HepG2 (cell line): ENCODE data around the gene IFIT2. TPM values are rescaled to one million over a fixed set of nuclear protein-coding genes. Genes with fewer than 3 reads are reported as not detected.

Experiments
- ATAC-seq: fragments of 200-7000 bp; cut with Tn5 transposase; 3 replicates; pipeline ENCODE4 v1.9.1; 2020; ENCODE audit warnings: mild to moderate bottlenecking, moderate library complexity
- BruUV-seq: library from RNA; stranded (reverse); fragments of 400-500 nt; replicated peaks from 2 replicates; lab custom pipeline; 2021; lab: Mats Ljungman, UMichigan
- CTCF ChIA-PET: fragments of 300-600 bp; formaldehyde crosslinking; extraction: SDS; loops from one replicate; lab custom pipeline; 2021; ENCODE audit warnings: low total read pairs, inconsistent platforms, low intra/inter-chr PET ratio; lab: Yijun Ruan, JAX
- POLR2A ChIA-PET: fragments of 350-600 bp; sonication (Branson Sonifier 250); formaldehyde crosslinking; loops from one replicate; lab custom pipeline; 2020; ENCODE audit warnings: antibody characterized with exemption, inconsistent platforms; lab: Yijun Ruan, JAX
- DNase-seq: peaks from one replicate; pipeline ENCODE4 v3.0.0-alpha.2; 2015; ENCODE audit warnings: low spot score
- FAIRE-seq: peaks from 3 replicates; lab custom pipeline; 2011; peaks lifted over from hg19 to GRCh38; lab: Jason Lieb, UNC
- H2AFZ ChIP-seq: one replicate; pipeline ENCODE4 v1.6.1; 2011; ENCODE audit warnings: low read length, inconsistent platforms
- H3K27ac ChIP-seq: fragments of 300-600 bp; 3 replicates; pipeline ENCODE4 v1.8.0; 2011; ENCODE audit warnings: mixed run types, mild to moderate bottlenecking, mixed read lengths, low read length, inconsistent platforms; ENCODE audit not compliant: insufficient read depth; ENCODE audit errors: extremely low read length
- H3K27me3 ChIP-seq, 2 experiments: fragments of 200-600 bp in 1 of 2; 2 replicates in 1 of 2; 3 replicates in 1 of 2; pipeline versions ENCODE4 v1.6.0 to v1.8.0; 2011; ENCODE audit warnings: low read length in 2 of 2, mild to moderate bottlenecking in 2 of 2, moderate library complexity in 2 of 2, inconsistent platforms in 1 of 2; ENCODE audit not compliant: insufficient read depth in 2 of 2, control insufficient read depth in 1 of 2
- H3K36me3 ChIP-seq, 2 experiments: fragments of 200-600 bp in 1 of 2; replicated peaks in 1 of 2; 2 replicates in 1 of 2; 3 replicates in 1 of 2; pipeline versions ENCODE4 v1.5.1 to v1.8.0; 2011; ENCODE audit warnings: low read length in 2 of 2, inconsistent platforms in 1 of 2; ENCODE audit not compliant: insufficient read depth in 2 of 2, control insufficient read depth in 1 of 2
- H3K4me1 ChIP-seq: 2 replicates; pipeline ENCODE4 v1.5.1; 2012; ENCODE audit warnings: low read length, inconsistent platforms; ENCODE audit not compliant: insufficient read depth
- H3K4me2 ChIP-seq: 2 replicates; pipeline ENCODE4 v1.6.0; 2011; ENCODE audit warnings: low read depth, low read length, inconsistent platforms
- H3K4me3 ChIP-seq, 3 experiments: fragments of 200-600 bp in 1 of 3; sonication (generic), shearing (Covaris generic) in 1 of 3; replicated peaks in 1 of 3; 2 replicates each; pipeline ENCODE4 v1.5.1; 2011 to 2016; ENCODE audit warnings: low read length in 3 of 3, inconsistent platforms in 2 of 3, low read depth in 2 of 3, mild to moderate bottlenecking in 2 of 3, control low read depth in 1 of 3, mixed read lengths in 1 of 3; ENCODE audit not compliant: insufficient read depth in 1 of 3
- H3K79me2 ChIP-seq: one replicate; pipeline ENCODE4 v1.6.1; 2011; ENCODE audit warnings: low read length, inconsistent platforms; ENCODE audit not compliant: insufficient read depth
- H3K9ac ChIP-seq: 2 replicates; pipeline ENCODE4 v1.6.0; 2011; ENCODE audit warnings: mild to moderate bottlenecking, low read depth, low read length, inconsistent platforms; ENCODE audit not compliant: insufficient read depth
- H3K9me3 ChIP-seq: 2 replicates; pipeline ENCODE4 v1.5.1; 2012; ENCODE audit warnings: mild to moderate bottlenecking, low read length
- H4K20me1 ChIP-seq: 2 replicates; pipeline ENCODE4 v1.6.0; 2011; ENCODE audit warnings: inconsistent platforms, mild to moderate bottlenecking, low read length, moderate library complexity; ENCODE audit not compliant: insufficient read depth
- CHD4 ChIP-seq: fragments of 200-600 bp; sonication (generic); IDR thresholded peaks from 2 replicates; pipeline ENCODE4 v1.7.0; 2017; ENCODE audit warnings: mild to moderate bottlenecking, low read length, borderline replicate concordance
- FOXK2 ChIP-seq: fragments of 450-650 bp; IDR thresholded peaks from 2 replicates; pipeline ENCODE4 v1.6.1; 2016
- FOXM1 ChIP-seq: sonication (generic); formaldehyde crosslinking; IDR thresholded peaks from 2 replicates; pipeline ENCODE4 v1.5.0; 2020; ENCODE audit warnings: missing genetic modification reagents
- GZF1 ChIP-seq: sonication (generic); formaldehyde crosslinking; IDR thresholded peaks from 2 replicates; pipeline ENCODE4 v1.5.1; 2020; ENCODE audit warnings: mild to moderate bottlenecking, missing genetic modification reagents
- HMG20A ChIP-seq: IDR thresholded peaks from 2 replicates; pipeline ENCODE4 v1.6.1; 2016; ENCODE audit warnings: borderline replicate concordance
- HNRNPH1 ChIP-seq: fragments of 200-400 bp; formaldehyde crosslinking; optimal IDR thresholded peaks from 2 replicates; pipeline ENCODE3; 2017; ENCODE audit warnings: mild to moderate bottlenecking, low read depth, low read length
- LCORL ChIP-seq, 2 experiments: fragments of 450-650 bp in 1 of 2; sonication (generic) in 1 of 2; formaldehyde crosslinking in 1 of 2; IDR thresholded peaks; 2 replicates each; pipeline versions ENCODE4 v1.5.0 to v1.6.1; 2017 to 2020; ENCODE audit warnings: antibody characterized with exemption in 1 of 2, missing genetic modification reagents in 1 of 2
- MED8 ChIP-seq: sonication (generic); formaldehyde crosslinking; IDR thresholded peaks from 2 replicates; pipeline ENCODE4 v1.8.1; 2023; ENCODE audit warnings: mild to moderate bottlenecking, missing genetic modification reagents; ENCODE audit not compliant: insufficient replicate concordance
- RARG ChIP-seq: sonication (generic); formaldehyde crosslinking; IDR thresholded peaks from 2 replicates; pipeline ENCODE4 v1.4.0; 2020; ENCODE audit warnings: low read depth, mild to moderate bottlenecking, missing genetic modification reagents
- SMAD9 ChIP-seq: sonication (generic); formaldehyde crosslinking; IDR thresholded peaks from 2 replicates; pipeline ENCODE4 v1.5.1; 2020; ENCODE audit warnings: mild to moderate bottlenecking, missing genetic modification reagents
- SOX13 ChIP-seq, 3 experiments: fragments of 450-650 bp in 1 of 3; sonication (generic) in 1 of 3; formaldehyde crosslinking in 1 of 3; IDR thresholded peaks in 2 of 3; conservative IDR thresholded peaks in 1 of 3; 2 replicates each; pipeline versions ENCODE4 v1.5.0 to v1.6.1; 2016 to 2020; ENCODE audit warnings: antibody characterized with exemption in 1 of 3, mild to moderate bottlenecking in 1 of 3, missing compliant biosample characterization in 1 of 3, missing genetic modification reagents in 1 of 3, moderate library complexity in 1 of 3
- TBX2 ChIP-seq: sonication (generic); formaldehyde crosslinking; IDR thresholded peaks from 2 replicates; pipeline ENCODE4 v1.5.0; 2020; ENCODE audit warnings: missing genetic modification reagents, mild to moderate bottlenecking, borderline replicate concordance
- ZNF362 ChIP-seq: sonication (generic); formaldehyde crosslinking; IDR thresholded peaks from 2 replicates; pipeline ENCODE4 v1.4.0; 2020; ENCODE audit warnings: missing genetic modification reagents, mild to moderate bottlenecking, borderline replicate concordance
- ZNF674 ChIP-seq: sonication (generic); formaldehyde crosslinking; IDR thresholded peaks from 2 replicates; pipeline ENCODE4 v1.5.0; 2020; ENCODE audit warnings: low read depth, mild to moderate bottlenecking, missing genetic modification reagents
- WGBS: methylation state at CpG from one replicate; pipeline ENCODE4 v1.1.6; 2017; ENCODE audit warnings: low lambda C conversion rate; 5-methylcytosine and 5-hydroxymethylcytosine counted together
- in situ Hi-C: cut with HindIII; loops from 2 replicates; pipeline ENCODE4 v1.10.0; 2017; ENCODE audit warnings: low pct_unique_long_range_greater_than_20kb; ENCODE audit not compliant: extremely low pct_ligation_motif_present
- intact Hi-C: fragments of 100-400 bp; cut with micrococcal nuclease; formaldehyde crosslinking; loops from one replicate; pipeline ENCODE4 v1.10.0; 2022; ENCODE audit not compliant: unreplicated experiment
- polyA plus RNA-seq, 8 experiments: library from polyadenylated mRNA; depleted of rRNA in 3 of 8; stranded (reverse) in 7 of 8; unstranded in 1 of 8; fragments of >200 nt; fragmentation: Illumina TruSeq in 4 of 8; extraction: Trizol in 4 of 8; gene quantifications; 2 replicates each; pipeline versions ENCODE4 v1.2.1 to v1.2.3, GENCODE V29; 2011 to 2016; ENCODE audit warnings: low read depth in 4 of 8, missing spikeins in 1 of 8, mixed read lengths in 1 of 8; ENCODE audit not compliant: insufficient read depth in 1 of 8
- total RNA-seq, 5 experiments: library from RNA; depleted of rRNA; stranded (reverse); fragments of >200 nt; fragmentation: Illumina TruSeq; extraction: Trizol; gene quantifications; 2 replicates each; pipeline ENCODE4 v1.2.3, GENCODE V29; 2016; ENCODE audit warnings: low read depth in 1 of 5
- TF ChIP-seq, protein P1 (sequence below): sonication (generic); formaldehyde crosslinking; IDR thresholded peaks from 2 replicates; pipeline ENCODE4 v1.4.0; 2020; ENCODE audit warnings: mild to moderate bottlenecking, missing genetic modification reagents
- TF ChIP-seq, protein P2 (sequence below): sonication (generic); formaldehyde crosslinking; IDR thresholded peaks from 2 replicates; pipeline ENCODE4 v1.5.0; 2020; ENCODE audit warnings: missing genetic modification reagents
- TF ChIP-seq, protein P3 (sequence below): sonication (generic); formaldehyde crosslinking; IDR thresholded peaks from 2 replicates; pipeline ENCODE4 v1.8.0; 2022; ENCODE audit warnings: mild to moderate bottlenecking, missing genetic modification reagents, borderline replicate concordance
- TF ChIP-seq, protein P4 (sequence below): sonication (generic); formaldehyde crosslinking; IDR thresholded peaks from 2 replicates; pipeline ENCODE4 v1.4.0; 2020; ENCODE audit warnings: missing genetic modification reagents

The IFIT2 gene
- total and polyA plus RNA-seq, 2 of the 13 experiments (the other 11 are each of a cell fraction or from before 2014, with no cell fraction given), result 0.04 to 0.15 TPM

DNA sequence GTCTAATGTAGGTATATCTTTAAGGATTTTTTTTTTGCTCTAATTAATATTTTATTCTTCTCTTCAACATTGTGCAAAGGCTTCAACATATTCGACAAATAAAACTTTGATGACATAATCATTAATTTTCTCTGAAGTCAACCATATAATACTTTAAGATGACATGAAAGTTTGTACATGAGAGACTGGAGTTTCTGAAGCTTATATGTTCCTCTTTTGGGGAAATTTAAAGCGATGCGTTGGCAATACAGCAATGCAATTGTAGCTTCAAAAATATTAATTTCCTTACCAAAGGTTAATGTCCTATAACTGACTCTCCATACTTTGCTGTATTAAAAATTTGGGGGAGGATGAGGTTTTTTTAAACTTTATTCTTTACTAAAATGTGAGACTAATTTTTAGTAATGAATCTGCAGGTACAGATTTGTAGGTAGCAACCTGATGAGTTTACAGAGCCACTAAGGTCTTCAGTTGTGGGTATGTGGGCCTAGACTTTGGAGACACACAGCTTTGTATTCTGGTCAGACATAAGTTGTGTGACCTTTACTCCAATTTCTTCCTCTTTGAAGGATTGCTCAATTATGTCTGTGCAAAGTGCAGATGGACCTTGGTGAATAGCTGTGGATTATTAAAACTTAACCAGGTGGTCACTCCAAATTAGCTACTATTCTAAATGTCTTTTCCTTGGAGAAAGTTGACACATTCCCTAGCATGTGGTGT lies 32.3 kb upstream of the IFIT2 start:
- BruUV-seq, result no TSS peak
- peak overlapping the region; percentile 34 for H3K27ac ChIP-seq
- peak; percentile 81 for FAIRE-seq
- no peaks in the 10 kb centered on the region for H3K27me3 ChIP-seq
- H3K9ac ChIP-seq, result no peak overlapping the region
- H3K4me3 ChIP-seq, result no peak overlapping the region
- DNase-seq, result peak; percentile 59
- H3K79me2 ChIP-seq, result no peaks in the 10 kb centered on the region
- no peaks in the 10 kb centered on the region for H3K36me3 ChIP-seq
- WGBS, result 82% methylated on average over 3 of the region's 3 CpGs
- intact Hi-C loops, result no loop called here
- peak overlapping the region; percentile 47 for H3K4me2 ChIP-seq
- no peak overlapping the region for H2AFZ ChIP-seq
- no peaks in the 10 kb centered on the region for H3K9me3 ChIP-seq
- peak; percentile 78 for ATAC-seq
- in situ Hi-C loops, result no loop called here
- ChIA-PET POLR2A (interaction anchor here (0.6 to 1.6 kb wide), 5 partner anchors 9 to 104 kb away, joined by 3 to 6 read pairs (median 4); partner anchors contain the start of genes IFIT3 and LIPA), CTCF (no interaction called here)
- peaks cover 21% of the 10 kb centered on the region for H3K4me1 ChIP-seq
- no peaks in the 10 kb centered on the region for H4K20me1 ChIP-seq
- no peak for TF ChIP-seq GZF1 (CRISPR knock-in tag)
- no peak for TF ChIP-seq ZNF362 (CRISPR knock-in tag)
- TF ChIP-seq SMAD9 (CRISPR knock-in tag), result no peak
- TF ChIP-seq FOXK2, result no peak
- no peak for TF ChIP-seq RARG (CRISPR knock-in tag)
- no peak for TF ChIP-seq ZNF674
- TF ChIP-seq CHD4, result no peak
- TF ChIP-seq TBX2, result no peak; the same call in 1 of the 2 replicates
- TF ChIP-seq MED8 (CRISPR knock-in tag), result no peak
- no peak for TF ChIP-seq FOXM1 (CRISPR knock-in tag)
- TF ChIP-seq SOX13 (IDR thresholded peaks at IDR 0.05), result no peak
- TF ChIP-seq SOX13 (CRISPR knock-in tag; conservative IDR thresholded peaks at IDR 0.05 in 1 of 2, IDR thresholded peaks at IDR 0.05 in 1 of 2), result peak in 1 of 2 experiments; percentile 71; a peak in 2 of 4 replicates
- peak; percentile 74 for TF ChIP-seq HMG20A (CRISPR knock-in tag)
- no peak for TF ChIP-seq LCORL (IDR thresholded peaks at IDR 0.05)
- TF ChIP-seq LCORL (CRISPR knock-in tag; IDR thresholded peaks at IDR 0.05), result no peak
- TF ChIP-seq, protein P1, sequence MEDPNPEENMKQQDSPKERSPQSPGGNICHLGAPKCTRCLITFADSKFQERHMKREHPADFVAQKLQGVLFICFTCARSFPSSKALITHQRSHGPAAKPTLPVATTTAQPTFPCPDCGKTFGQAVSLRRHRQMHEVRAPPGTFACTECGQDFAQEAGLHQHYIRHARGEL (CRISPR knock-in tag), result no peak
- TF ChIP-seq, protein P2, sequence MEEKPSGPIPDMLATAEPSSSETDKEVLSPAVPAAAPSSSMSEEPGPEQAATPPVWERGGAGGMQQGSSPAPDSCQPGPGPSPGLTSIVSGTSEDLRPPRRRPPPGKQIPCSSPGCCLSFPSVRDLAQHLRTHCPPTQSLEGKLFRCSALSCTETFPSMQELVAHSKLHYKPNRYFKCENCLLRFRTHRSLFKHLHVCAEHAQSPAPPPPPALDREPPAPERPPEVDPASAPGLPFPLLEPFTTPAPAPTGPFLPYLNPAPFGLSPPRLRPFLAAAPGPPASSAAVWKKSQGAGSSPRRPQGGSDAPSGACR (CRISPR knock-in tag), result no peak
- no peak for TF ChIP-seq HNRNPH1
- TF ChIP-seq, protein P3, sequence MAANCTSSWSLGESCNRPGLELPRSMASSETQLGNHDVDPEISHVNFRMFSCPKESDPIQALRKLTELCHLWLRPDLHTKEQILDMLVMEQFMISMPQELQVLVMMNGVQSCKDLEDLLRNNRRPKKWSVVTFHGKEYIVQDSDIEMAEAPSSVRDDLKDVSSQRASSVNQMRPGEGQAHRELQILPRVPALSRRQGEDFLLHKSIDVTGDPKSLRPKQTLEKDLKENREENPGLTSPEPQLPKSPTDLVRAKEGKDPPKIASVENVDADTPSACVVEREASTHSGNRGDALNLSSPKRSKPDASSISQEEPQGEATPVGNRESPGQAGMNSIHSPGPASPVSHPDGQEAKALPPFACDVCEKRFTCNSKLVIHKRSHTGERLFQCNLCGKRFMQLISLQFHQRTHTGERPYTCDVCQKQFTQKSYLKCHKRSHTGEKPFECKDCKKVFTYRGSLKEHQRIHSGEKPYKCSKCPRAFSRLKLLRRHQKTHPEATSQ (CRISPR knock-in tag), result no peak
- TF ChIP-seq, protein P4, sequence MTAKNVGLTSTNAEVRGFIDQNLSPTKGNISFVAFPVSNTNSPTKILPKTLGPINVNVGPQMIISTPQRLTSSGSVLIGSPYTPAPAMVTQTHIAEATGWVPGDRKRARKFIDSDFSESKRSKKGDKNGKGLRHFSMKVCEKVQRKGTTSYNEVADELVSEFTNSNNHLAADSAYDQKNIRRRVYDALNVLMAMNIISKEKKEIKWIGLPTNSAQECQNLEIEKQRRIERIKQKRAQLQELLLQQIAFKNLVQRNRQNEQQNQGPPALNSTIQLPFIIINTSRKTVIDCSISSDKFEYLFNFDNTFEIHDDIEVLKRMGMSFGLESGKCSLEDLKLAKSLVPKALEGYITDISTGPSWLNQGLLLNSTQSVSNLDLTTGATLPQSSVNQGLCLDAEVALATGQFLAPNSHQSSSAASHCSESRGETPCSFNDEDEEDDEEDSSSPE (CRISPR knock-in tag), result no peak
